OCI-LY7 (cell line): ENCODE results near the gene MPV17L2. TPM values are rescaled to one million over a fixed set of nuclear protein-coding genes. Genes with fewer than 3 reads are reported as not detected.
A peak's percentile ranks its signal among the peaks of the same experiment; 100 is the strongest.

Source experiments
- BruUV-seq: library from RNA; stranded (reverse); fragments of 400-500 nt; replicated peaks from 2 replicates; lab custom pipeline; 2021; lab: Mats Ljungman, UMichigan
- CTCF ChIA-PET: fragments of 300-600 bp; sonication (Branson Sonifier 250); formaldehyde crosslinking; loops from one replicate; lab custom pipeline; 2022; ENCODE audit warnings: antibody characterized with exemption; ENCODE audit not compliant: unreplicated experiment; lab: Charles Lee
- POLR2A ChIA-PET: fragments of 300-600 bp; sonication (Branson Sonifier 250); formaldehyde crosslinking; loops from one replicate; lab custom pipeline; 2022; ENCODE audit warnings: antibody characterized with exemption; lab: Charles Lee
- DNase-seq: peaks from one replicate; pipeline ENCODE4 v3.0.0-alpha.2; 2015; ENCODE audit warnings: low spot score
- H2AFZ ChIP-seq: fragments of 200-600 bp; sonication (generic), shearing (Covaris generic); 2 replicates; pipeline ENCODE4 v1.6.1; 2014; ENCODE audit warnings: mild to moderate bottlenecking, antibody characterized with exemption, low read length, moderate library complexity
- H3K27ac ChIP-seq: fragments of 200-600 bp; sonication (generic); 2 replicates; pipeline ENCODE4 v1.5.1; 2014; ENCODE audit warnings: mixed run types, low read depth, mild to moderate bottlenecking, moderate library complexity, low read length, inconsistent platforms; ENCODE audit not compliant: poor library complexity, severe bottlenecking
- H3K36me3 ChIP-seq: fragments of 200-600 bp; sonication (generic); 2 replicates; pipeline ENCODE4 v1.6.1; 2014; ENCODE audit warnings: mild to moderate bottlenecking, antibody characterized with exemption, low read length, moderate library complexity, mixed read lengths; ENCODE audit not compliant: insufficient read depth
- H3K4me1 ChIP-seq: fragments of 200-600 bp; sonication (generic); 2 replicates; pipeline ENCODE4 v1.5.1; 2014; ENCODE audit warnings: mild to moderate bottlenecking, low read length; ENCODE audit not compliant: insufficient read depth, poor library complexity, severe bottlenecking
- H3K4me2 ChIP-seq: fragments of 200-600 bp; sonication (generic); 2 replicates; pipeline ENCODE4 v1.6.1; 2014; ENCODE audit warnings: mild to moderate bottlenecking, low read length
- H3K4me3 ChIP-seq: fragments of 200-600 bp; sonication (generic); 2 replicates; pipeline ENCODE4 v1.5.1; 2014; ENCODE audit warnings: mild to moderate bottlenecking, low read depth, low read length; ENCODE audit not compliant: poor library complexity, severe bottlenecking
- H3K79me2 ChIP-seq: fragments of 200-600 bp; sonication (generic); 2 replicates; pipeline ENCODE4 v1.6.1; 2016; ENCODE audit warnings: low read depth, mild to moderate bottlenecking, low read length, moderate library complexity, mixed read lengths; ENCODE audit not compliant: insufficient read depth
- H3K9me2 ChIP-seq: fragments of 200-600 bp; sonication (generic); 2 replicates; pipeline ENCODE4 v1.6.1; 2016; ENCODE audit warnings: mild to moderate bottlenecking, low read length, mixed read lengths; ENCODE audit not compliant: insufficient read depth
- H3K9me3 ChIP-seq: fragments of 200-600 bp; sonication (generic); 2 replicates; pipeline ENCODE4 v1.6.1; 2014; ENCODE audit warnings: mild to moderate bottlenecking, mixed run types, low read length, mixed read lengths
- H4K20me1 ChIP-seq: fragments of 200-600 bp; sonication (generic); 2 replicates; pipeline ENCODE4 v1.6.1; 2014; ENCODE audit warnings: mild to moderate bottlenecking, antibody characterized with exemption, low read length, moderate library complexity, mixed read lengths; ENCODE audit not compliant: insufficient read depth
- EZH2phosphoT487 ChIP-seq: fragments of 200-600 bp; sonication (generic); IDR thresholded peaks from 2 replicates; pipeline ENCODE4 v1.6.1; 2018; ENCODE audit warnings: low read depth, borderline replicate concordance, mild to moderate bottlenecking, mixed run types, antibody characterized with exemption, low read length, moderate library complexity, mixed read lengths
- intact Hi-C: fragments of 100-400 bp; cut with micrococcal nuclease; formaldehyde crosslinking; loops from one replicate; pipeline ENCODE4 v1.10.0; 2022; ENCODE audit not compliant: unreplicated experiment
- total RNA-seq, 2 experiments: library from RNA; depleted of rRNA in 1 of 2; stranded (reverse); fragments of >200 nt in 1 of 2; shearing (Covaris generic) in 1 of 2; gene quantifications; 2 replicates each; pipeline ENCODE4 v1.2.3, GENCODE V29; 2014 to 2022
- TF ChIP-seq, protein P1 (sequence below): fragments of 200-600 bp; sonication (generic); conservative IDR thresholded peaks from 2 replicates; pipeline ENCODE4 v1.5.1; 2014; ENCODE audit warnings: mild to moderate bottlenecking, antibody characterized with exemption, low read length, moderate library complexity, mixed read lengths

MPV17L2 gene
- total RNA-seq, 2 experiments from 2014 or later: 22.6 to 23.7 TPM

DNA sequence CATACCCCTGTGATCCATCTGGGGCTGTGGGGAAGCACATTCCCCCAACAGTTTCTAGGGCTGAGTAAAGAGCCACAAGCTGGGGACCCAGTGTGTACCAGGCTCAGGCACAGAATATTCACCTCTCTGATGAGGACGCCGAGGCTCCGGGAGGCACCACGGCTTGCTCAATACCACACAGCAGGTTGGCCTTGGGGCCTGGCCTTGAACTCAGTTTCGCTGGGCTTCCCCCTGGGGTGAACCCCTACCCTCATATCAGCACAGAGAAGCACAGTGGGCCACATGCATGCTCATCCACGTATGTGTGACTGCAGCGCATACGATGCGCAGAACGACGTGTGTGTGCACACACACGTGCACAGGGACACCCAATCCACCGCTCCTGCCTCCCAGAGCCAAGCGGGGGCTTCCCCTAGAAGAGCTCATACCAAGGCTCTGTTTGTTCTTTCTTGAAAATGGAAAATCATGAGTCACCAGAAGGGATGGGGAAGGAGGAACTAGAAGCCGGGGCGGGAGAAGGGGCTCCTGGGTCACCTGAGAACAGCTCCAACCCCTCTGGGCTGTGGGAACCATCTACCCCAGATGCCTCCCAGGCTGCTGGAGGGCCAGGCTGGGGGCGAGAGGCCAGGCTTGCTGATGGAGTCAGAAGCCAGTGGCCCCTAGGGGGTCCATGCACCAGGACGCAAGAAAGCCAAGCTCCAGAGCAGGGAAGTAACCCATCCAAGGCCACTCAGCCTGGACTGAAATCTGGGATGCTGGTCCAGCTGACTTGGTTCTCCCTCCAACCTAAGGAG, 38.1 kb downstream of the MPV17L2 start:
- no TSS peak for BruUV-seq
- Histone ChIP-seq H3K79me2 (no peaks in the 10 kb centered on the region), H3K4me3 (peak overlapping the region; percentile 39), H3K9me2 (no peaks in the 10 kb centered on the region), H3K9me3 (no peaks in the 10 kb centered on the region), H3K27ac (peak overlapping the region; percentile 19), H4K20me1 (no peaks in the 10 kb centered on the region), H3K36me3 (no peaks in the 10 kb centered on the region), H2AFZ (no peak overlapping the region), H3K4me2 (peak overlapping the region; percentile 64), H3K4me1 (peaks cover 49% of the 10 kb centered on the region)
- ChIA-PET POLR2A (no interaction called here), CTCF (interaction anchor here (0.5 to 0.8 kb wide), 4 partner anchors 20 to 157 kb away, joined by 3 to 5 read pairs (median 4); no protein-coding TSS in a partner anchor)
- TF ChIP-seq EZH2phosphoT487: no peak
- TF ChIP-seq, protein P1, sequence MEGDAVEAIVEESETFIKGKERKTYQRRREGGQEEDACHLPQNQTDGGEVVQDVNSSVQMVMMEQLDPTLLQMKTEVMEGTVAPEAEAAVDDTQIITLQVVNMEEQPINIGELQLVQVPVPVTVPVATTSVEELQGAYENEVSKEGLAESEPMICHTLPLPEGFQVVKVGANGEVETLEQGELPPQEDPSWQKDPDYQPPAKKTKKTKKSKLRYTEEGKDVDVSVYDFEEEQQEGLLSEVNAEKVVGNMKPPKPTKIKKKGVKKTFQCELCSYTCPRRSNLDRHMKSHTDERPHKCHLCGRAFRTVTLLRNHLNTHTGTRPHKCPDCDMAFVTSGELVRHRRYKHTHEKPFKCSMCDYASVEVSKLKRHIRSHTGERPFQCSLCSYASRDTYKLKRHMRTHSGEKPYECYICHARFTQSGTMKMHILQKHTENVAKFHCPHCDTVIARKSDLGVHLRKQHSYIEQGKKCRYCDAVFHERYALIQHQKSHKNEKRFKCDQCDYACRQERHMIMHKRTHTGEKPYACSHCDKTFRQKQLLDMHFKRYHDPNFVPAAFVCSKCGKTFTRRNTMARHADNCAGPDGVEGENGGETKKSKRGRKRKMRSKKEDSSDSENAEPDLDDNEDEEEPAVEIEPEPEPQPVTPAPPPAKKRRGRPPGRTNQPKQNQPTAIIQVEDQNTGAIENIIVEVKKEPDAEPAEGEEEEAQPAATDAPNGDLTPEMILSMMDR: no peak
- no peak for DNase-seq
- intact Hi-C loops: no loop called here

DNA sequence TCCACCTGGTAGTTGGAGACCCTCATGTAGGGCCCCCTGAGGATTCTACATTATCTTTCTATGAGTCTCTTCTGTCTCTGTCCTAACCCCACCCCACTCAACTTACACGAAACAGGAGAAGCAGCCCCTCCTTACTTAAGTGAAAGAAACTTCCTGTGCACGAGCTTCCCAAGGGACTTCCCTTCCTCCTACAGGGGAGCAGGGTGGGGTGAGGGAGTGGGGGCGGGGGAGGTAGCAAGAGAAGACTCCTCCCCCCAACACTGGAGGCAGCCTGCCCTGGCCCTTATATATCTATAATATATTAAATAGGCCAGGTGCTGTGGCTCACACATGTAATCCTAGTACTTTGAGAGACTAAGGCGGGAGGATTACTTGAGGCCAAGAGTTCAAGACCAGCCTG, 38.8 kb downstream of the MPV17L2 start:
- no TSS peak for BruUV-seq
- intact Hi-C loops: no loop called here

More for the DNA sequence above, 38.8 kb downstream of the MPV17L2 start:
- no peaks in the 10 kb centered on the region for H3K9me2 ChIP-seq
- no peaks in the 10 kb centered on the region for H4K20me1 ChIP-seq
- 0 out of 2 replicates have a peak overlapping the region, but pooled peaks have one; percentile 6 for H2AFZ ChIP-seq
- DNase-seq: peak; percentile 84
- peak overlapping the region; percentile 19 for H3K27ac ChIP-seq
- ChIA-PET POLR2A (no interaction called here), CTCF (interaction anchor here (0.6 to 0.8 kb wide), 4 partner anchors 21 to 156 kb away, joined by 3 to 4 read pairs (median 3); no protein-coding TSS in a partner anchor)
- TF ChIP-seq, protein P1: no peak
- TF ChIP-seq EZH2phosphoT487: no peak
- H3K4me2 ChIP-seq: peak overlapping the region; percentile 64
- H3K4me3 ChIP-seq: peak overlapping the region; percentile 39
- peaks cover 45% of the 10 kb centered on the region for H3K4me1 ChIP-seq
- H3K9me3 ChIP-seq: no peaks in the 10 kb centered on the region
- H3K79me2 ChIP-seq: no peaks in the 10 kb centered on the region
- no peaks in the 10 kb centered on the region for H3K36me3 ChIP-seq
